HG02610 (cell line): Measurements from ENCODE around the gene TMPRSS6.
A peak's percentile ranks its signal among the peaks of the same experiment; 100 is the strongest.

Source experiments
- ATAC-seq: cut with Tn5 transposase; IDR thresholded peaks from one replicate; pipeline ENCODE4 v1.9.1; 2021; ENCODE audit warnings: mild to moderate bottlenecking, moderate library complexity; ENCODE audit not compliant: unreplicated experiment

TMPRSS6 gene

DNA sequence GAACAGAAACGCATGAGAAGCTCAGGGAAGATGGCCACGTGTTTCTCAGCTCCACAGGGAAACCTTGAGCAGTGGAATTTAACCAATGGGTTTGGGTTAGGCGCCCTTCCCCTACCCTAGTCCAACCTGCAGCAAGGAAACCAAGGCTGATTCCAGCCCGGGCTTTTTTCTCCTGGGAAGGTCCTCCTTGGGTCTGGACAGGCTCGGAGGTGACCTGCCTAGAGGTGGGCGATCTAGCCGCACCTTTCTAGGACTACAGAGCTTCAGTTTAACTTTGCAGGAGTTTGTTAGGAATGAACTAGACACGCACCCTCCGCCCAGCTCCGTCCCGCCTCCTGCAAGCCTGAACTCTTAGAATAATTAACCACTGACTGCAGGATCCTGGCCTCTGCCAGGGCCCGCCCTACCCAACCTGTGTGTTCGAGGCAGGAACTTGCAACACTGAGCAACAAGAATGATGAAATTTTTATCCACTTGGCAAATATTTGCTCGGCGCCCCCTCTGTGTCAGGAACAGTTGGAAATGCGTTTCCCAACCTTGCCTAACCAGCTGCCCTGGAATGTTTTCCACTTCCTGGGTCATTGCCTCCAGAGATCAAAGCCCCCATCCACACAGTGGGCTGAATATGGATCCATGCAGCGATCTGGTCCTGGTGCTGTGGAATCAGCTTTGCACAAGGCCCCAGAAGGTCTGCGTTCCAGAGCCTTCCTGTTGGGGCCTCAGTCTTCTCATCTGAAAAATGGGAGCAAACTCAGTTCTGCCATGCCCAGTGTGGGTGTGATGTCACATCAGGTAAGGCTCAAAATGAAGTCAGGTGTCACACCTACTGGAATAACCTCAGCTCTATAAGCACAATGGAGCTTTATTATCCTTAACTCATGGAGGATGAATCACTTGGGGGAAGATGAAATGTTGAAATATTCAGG lies 76.7 kb downstream of the TMPRSS6 start:
- no peak for ATAC-seq

DNA sequence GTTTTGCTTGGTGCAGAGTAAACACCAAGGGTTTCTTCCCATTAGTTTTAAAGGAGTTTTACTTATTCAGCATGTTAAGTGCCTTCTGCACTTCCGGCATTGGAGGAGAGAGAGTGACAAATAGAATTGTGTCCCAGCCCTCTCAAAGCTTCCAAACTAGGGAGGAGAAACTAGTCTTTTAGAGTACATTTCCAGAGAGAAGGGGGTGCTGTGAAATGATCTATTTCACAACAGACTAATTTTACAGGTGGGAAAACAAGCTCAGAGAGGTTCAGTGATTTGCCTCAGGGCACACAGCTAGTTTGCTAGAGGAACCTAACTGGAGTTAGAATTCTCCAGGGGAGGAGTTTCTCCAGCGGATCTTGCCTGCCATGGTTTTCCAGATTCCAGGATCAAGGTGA lies 77.4 kb downstream of the TMPRSS6 start:
- no peak for ATAC-seq

DNA sequence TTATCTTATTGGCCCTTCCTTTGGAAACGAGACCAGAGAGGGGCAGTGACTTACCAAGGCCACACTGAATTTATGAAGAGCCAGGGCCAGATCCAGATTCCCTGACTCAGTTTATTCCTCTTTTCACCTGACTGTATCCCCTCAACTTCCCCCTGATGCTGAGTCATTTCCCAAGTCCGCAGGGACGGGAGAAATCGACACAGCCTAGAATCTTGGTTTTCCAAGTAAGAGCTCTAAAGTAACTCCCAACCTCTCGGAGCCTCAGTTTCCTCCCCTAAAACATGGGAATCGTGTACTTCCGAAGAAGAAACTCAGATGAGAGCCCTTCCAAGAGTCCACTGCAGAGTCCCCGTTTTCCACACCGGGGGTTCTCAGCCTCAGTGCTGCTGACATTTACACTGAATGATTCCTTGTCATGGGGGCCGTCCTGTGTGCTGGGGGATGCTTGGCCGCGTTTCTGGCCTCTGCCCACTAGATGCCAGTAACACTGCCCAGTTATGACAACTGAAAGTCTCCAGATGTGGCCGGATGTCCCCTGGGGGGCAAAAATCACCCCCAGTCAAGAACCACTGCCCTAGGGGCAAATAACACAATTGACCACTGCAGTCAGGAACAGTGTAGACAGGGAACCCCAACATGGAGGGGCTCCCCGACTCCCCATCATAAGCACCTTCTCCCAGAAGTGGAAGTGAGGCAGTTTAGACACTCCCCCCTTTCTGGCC lies 78.8 kb downstream of the TMPRSS6 start:
- ATAC-seq = no peak

DNA sequence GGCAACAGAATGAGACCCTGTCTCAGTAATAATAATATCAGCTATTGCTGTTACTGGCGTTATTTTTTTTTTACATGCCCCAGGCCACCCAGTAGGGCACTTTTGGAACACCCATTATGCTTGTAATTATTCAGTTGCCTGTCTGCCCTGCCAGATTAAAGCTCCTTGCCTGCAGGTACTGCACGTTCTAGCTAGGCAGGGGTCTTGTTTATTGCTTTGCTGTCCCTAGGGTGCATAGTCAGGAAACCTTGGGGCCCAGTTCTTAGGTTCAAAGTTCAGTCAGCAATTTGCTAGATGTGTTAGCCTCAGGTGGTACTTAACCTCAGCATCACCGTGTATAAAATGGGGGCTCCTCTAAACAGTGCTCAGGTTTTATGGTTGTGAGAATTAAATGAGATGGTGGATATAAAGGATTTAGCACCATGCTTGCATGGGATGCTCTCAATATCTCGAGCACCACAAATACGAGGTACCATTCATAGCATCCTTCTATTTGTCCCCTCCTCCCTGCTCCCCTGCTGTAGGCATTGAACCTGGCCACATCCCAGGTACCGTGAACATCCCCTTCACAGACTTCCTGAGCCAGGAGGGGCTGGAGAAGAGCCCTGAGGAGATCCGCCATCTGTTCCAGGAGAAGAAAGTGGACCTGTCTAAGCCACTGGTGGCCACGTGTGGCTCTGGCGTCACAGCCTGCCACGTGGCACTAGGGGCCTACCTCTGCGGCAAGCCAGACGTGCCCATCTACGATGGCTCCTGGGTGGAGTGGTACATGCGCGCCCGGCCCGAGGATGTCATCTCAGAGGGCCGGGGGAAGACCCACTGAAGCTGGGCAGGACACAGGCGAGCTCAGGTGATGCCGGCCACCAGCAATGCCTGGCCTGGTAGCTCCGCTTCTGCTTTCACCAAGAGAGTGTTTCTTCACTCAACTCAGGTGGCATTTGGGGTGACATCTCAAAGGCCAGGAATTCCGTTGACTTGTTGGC lies 80.5 kb downstream of the TMPRSS6 start:
- no peak for ATAC-seq

DNA sequence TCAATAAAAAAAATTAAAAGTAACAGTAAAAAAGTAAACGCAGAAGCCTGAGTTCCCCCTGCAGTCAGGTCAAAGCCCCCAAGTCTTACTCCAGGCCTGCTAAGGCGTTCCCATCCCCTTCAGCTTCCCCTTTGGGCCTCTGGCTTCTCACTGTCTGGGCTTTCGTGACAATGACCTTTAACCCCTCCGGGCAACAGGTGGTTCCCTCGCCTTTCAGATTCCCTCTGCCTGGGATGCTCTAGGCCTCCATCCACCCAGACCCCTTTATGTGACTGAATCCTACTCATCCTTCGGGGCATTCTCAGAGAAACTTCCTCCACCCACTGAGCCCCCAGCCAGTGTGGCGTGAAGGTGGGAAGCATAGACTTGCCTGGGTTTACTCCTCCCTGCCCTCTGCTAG lies 82.0 kb downstream of the TMPRSS6 start:
- no peak for ATAC-seq

DNA sequence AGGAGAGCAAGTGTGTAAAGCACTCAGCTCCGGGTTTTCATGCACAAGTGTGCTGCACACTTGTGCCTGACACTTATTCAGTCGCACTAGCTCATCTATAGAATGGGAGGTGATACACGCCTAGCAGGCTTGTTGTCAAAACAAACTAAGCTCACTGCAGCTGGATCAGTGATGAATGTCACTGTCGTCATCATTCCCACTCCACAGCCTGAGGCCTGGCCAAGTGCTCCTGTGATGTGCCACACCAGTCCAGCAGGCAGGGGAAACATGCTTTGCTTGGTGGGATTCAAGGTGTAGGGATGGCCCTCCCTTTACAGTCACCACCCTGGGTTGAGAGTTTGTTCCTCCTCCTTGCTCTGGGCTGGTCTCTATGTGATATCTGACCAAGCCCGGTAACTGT lies 83.2 kb downstream of the TMPRSS6 start:
- ATAC-seq = no peak

DNA sequence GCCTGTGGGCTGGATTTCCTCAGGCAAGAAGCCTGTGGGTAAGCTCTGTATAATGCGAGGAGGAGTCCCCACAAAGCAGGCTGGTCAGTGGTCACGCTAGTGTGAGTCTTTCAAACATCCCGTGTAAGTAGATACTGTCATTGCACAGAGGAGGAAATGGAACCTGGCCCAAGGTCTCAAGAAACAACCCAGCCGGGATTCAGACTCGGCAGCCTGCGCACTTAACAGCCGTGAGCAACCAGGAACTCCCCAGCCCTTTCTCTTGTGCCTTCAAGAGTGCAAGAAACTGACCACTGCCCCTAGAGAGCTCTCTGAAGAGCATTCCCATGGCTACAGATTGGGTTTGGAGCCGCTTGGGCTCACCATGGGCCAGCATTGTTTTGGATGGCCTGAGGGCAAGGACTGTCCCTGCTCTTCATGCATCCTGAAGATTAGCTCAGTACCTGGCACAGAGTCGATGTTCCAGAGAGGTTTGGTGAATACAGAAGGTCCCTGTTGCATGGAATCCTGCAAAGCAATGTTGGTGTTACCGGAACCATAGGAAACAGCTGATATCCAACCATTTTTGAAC lies 83.9 kb downstream of the TMPRSS6 start:
- no peak for ATAC-seq

DNA sequence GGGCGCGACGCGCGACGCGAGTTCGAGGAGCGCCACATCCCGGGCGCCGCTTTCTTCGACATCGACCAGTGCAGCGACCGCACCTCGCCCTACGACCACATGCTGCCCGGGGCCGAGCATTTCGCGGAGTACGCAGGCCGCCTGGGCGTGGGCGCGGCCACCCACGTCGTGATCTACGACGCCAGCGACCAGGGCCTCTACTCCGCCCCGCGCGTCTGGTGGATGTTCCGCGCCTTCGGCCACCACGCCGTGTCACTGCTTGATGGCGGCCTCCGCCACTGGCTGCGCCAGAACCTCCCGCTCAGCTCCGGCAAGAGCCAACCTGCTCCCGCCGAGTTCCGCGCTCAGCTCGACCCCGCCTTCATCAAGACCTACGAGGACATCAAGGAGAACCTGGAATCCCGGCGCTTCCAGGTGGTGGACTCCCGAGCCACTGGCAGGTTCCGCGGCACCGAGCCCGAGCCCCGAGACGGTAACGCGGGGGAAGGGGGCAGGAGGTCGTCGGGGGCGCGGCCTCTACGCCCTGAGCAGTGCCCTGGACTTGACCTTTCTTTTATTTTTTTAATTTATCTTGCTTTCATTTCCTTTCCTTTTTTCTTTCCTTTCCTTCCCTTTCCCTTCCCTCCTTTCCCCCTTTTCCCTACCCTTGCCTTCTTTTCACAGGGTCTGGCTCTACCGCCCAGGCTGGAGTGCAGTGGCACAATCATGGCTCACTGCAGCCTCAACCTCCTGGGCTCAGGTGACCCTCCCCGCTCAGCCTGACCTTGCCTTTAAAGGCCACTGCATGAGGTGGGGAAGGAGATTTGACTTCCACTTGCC lies 85.0 kb downstream of the TMPRSS6 start:
- no peak for ATAC-seq

DNA sequence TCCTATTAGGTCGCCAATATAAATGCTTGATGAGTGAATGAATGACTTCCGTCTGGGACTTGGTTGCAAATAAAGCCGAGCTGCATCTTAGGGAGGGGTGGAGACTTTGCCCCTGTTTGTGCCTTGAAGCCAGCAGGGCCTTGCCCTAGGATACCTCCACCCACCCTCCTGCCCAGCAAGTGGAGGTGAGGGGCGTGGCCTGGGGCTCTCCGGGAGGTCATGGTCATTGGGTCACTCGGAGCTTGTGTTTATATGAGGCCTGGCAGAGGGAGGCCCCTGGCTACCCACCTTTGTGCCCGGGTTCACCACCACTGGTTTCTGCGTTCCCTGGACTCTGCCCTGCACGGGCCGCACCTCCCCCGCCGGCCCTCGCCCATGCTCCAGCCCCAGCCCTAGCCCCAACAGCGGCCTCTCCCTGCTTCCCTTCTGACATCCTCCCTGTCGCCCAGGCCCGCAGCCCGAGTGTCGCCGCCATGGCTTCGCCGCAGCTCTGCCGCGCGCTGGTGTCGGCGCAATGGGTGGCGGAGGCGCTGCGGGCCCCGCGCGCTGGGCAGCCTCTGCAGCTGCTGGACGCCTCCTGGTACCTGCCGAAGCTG lies 85.7 kb downstream of the TMPRSS6 start:
- ATAC-seq = no peak

DNA sequence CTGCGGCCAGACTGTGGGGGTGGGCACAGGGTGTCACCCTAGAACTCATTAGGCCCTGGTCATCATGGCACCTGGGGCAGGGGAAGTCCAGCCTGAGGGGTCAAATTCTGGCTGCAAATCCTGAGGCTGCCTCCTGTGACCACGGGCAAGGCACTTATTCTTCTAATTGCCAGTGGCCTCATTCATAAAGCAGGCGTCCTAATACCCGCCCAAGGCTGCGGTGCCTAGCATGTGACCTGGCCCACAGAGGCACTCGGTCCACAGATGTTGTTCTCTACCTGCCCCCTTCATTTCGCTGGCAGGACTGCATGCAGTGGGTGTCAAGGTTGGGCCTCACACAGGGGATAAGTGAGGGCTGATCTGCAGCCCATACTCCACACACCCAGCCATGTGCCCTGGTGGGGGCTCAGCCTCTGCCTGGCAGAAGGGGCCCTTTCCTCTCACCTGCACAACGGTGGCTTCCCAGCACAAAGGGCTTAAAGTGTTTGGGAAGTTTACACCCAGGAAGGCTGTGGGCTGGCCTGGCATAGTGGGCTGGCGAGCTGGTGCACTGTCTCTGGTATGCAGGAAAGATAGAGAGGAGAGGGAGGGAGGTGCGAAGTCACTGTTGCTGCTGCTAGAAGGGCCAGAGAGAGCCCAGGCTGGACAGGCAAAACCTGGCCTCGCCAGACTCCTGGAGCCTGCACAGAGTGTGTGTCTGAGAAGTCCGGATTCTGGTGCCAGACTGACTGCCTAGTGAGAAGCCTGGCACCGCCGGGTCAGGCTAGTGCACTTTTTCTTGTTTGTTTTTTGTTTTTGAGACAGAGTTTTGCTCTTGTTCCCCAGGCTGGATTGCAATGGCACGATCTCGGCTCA lies 86.8 kb downstream of the TMPRSS6 start:
- ATAC-seq = no peak

DNA sequence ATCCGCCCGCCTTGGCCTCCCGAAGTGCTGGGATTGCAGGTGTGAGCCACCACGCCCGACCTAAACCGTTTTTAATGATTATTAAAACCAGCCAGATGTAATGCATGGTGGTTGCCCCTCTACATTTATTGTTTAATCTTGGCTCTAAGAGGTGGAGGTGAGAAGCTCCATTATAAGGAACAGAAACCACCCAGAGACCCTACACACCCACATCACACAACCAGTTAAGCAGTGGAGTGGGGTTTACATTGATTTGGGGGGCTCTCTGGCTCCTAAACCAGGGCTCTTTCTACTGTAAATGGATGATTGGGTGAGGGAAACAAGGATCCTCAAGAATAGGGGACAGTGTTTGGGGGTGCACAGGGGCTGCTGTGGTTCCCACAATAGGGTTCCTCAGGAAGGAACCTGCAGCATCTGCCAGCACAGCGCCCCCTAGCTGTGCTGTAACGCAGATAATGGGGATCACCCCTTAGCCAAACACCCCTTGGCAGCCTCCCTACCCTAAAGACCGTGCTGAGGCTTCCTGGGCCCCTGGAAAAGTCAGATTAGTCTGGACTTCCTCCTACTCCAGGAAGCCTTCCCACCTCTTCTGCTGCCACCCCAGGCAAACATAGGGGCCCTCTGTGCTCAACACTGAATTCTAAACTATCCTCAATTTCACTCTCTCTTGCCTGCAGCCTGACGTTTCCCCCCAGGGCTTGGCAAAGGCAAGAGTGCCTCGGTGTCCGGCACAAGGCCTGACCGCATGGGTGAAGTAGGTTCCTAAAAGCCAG lies 87.6 kb downstream of the TMPRSS6 start:
- no peak for ATAC-seq

DNA sequence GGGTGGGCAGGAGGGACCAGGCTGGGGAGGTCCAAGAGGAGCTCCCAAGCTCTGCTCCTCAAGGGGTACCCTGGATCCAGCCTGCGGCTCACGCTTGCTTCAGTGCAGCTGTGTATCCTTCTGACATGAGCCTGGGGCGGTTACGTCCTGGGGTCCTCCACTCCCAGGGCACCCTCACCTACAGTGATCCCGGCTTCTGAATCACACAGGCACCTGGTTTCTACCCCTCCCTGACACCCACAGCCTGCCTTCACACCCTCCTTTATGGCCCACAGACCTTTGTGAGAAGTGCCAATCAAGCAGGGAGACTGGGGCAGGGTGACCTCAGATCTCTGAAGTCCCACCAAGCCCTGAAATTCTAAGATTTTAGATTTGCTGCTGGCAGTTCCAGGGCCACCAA lies 88.5 kb downstream of the TMPRSS6 start:
- no peak for ATAC-seq

DNA sequence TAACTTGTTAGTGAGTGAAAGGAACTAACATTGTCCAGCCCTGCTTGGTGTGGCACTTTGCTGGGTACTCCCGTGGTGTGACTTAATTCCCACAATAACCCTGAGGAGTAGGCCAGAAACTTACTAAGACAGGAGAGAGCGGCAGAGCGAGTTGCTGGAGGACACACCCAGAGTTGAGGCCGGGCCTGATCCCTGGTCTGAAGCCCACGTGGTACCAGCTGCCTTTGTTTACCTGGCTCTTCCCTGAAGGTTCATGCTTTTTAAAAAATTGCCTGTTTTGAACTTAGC lies 89.4 kb downstream of the TMPRSS6 start:
- ATAC-seq = no peak

DNA sequence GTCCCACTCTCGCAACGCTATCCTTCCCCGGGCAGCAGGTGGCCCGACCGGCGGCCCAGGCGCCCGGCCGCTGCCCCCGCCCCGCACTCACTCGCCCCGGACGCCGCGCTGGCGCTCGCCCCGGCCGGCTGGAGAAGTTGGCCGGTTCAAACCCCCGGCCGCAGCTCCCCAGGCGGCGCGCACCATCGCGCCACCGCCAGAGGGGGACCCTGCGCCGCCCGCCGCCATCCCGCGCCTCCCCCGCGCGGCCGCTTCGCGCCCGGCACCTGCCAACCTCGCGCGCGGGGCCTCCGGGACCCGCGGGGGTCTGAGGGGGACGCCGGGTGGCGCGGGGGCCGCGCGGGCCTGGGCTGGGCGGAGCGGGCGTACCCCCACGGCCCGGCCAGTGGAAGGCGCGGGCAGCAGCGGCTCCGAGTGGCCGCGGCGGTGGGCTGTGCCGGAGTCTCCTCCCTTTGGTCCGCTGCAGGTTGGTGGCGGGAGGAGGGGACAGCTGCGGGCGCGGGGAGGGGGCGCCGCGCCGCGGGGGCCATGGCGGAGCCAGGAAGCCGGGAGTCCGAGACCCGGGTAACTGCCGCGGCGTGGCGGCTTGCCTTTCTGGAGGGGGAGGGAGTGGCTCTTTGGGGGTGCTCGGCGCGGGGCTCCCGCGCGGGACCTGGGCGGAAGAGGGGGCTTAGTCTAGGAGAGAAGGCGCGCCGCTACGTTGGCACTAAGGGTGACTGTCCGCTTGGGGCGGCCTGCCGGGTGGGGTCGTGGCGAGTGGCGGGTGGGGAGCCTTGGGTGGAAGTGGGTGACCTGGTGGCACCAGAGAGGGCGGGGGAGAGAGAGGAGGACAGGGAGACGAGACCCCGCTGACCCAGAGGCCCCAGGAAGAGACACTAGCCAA lies 90.0 kb downstream of the TMPRSS6 start, which contains the start of the genes MPST and TST:
TSS of gene MPST (plus strand) at position 434 of the 883 bp plus-strand sequence. CDS start at position 529, 95 bp downstream.
TSS of gene TST (minus strand) at position 139 of the 883 bp plus-strand sequence. CDS start 715 bp downstream, outside the sequence.
- ATAC-seq = peak; percentile 66

DNA sequence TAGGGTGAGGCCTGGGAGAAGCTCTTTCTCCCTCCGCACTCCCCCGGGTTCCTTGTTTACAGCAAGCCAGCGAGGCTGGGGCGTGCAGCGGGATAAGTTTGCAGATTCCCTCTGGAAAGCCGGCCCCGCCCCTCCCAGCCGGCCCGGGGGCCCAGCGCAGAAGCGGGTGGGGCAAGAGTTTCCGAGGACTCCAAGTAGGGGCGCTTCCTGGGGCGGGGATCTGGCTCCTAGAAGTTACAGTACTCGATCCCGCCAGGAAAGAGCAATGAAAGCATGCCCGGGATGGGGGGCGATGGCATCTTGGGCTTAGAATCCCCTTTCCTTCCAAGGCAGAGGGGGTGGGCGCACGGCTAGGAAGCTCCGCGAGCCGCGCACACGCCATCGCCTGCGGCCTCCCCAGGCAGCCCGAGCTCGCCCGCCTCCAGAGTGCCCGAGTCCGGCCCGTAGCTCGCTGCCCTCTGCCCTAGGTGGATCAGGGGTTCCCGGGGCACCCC lies 90.7 kb downstream of the TMPRSS6 start:
- ATAC-seq = peak; percentile 19

DNA sequence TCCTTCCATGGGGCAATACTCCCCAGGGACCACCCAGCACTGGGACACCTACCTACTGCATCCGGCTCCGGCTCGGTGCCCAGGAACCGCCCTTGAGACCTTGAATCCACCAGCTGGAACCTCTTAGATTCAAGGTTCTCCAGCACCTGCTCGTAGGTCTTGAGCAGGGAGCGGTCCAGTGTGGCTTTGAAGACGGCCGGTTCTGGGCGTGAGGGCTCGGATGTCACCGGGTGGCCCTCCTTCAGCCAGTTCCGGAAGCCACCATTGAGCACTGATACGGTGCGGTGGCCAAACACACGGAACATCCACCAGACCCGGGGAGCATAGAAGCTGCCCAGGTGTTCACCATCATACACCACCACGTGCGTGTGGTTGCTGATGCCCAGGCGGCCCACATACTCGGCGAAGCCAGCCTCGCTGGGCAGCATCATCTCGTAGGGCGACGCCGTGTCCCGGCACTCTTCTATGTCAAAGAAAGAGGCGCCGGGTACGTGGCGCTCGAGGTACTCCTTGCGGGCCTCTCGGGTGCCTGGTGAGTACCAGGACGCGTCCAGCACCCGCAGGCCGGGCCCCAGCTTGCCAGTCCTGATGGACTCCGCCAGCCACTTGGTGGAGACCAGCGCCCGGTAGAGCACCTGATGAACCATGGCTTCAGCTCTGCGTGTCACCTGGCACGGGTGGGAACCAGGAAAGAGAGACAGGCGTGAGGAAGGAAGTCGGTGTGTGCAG lies 91.3 kb downstream of the TMPRSS6 start:
- no peak for ATAC-seq
